ENCODE measurements around the gene IMPDH1.

GRCh38 chr7:128347647-128348097 is 62.1 kb downstream of the IMPDH1 start:
- no peak for TF ChIP-seq POLR2A (IDR thresholded peaks at IDR 0.05)
- peak; percentile 41 to 43 for TF ChIP-seq CTCF (IDR thresholded peaks at IDR 0.05)
- no peak for TF ChIP-seq EP300 (IDR thresholded peaks at IDR 0.05)
- no peak for TF ChIP-seq POLR2AphosphoS5 (IDR thresholded peaks at IDR 0.05)

Data from suprapubic skin (tissue), 4 donors.